ENCODE results near the gene NSFL1C.

- TF ChIP-seq POLR2A (IDR thresholded peaks at IDR 0.05; ENCODE audit: low read depth, low read length) (no peak), TAF1 (IDR thresholded peaks at IDR 0.05; ENCODE audit: borderline replicate concordance, low read depth, low read length) (no peak)
These were observed 10.3 kb downstream of the NSFL1C start for GRCh38 chr20:1456300-1456699.

Data from GM12892 (cell line).